HG03064 (cell line): Measurements from ENCODE around the gene TMEM115.

Source experiments
- ATAC-seq: cut with Tn5 transposase; IDR thresholded peaks from one replicate; pipeline ENCODE4 v1.9.1; 2021; ENCODE audit warnings: low read depth; ENCODE audit not compliant: unreplicated experiment

The TMEM115 gene

GRCh38 chr3:50336452-50337174 is 22.7 kb downstream of the TMEM115 start:
- ATAC-seq, result peak; percentile 24

- no peak for ATAC-seq
Measured at GRCh38 chr3:50334339-50335075, 24.8 kb downstream of the TMEM115 start.

- no peak for ATAC-seq
Measured at GRCh38 chr3:50333744-50334328, 25.5 kb downstream of the TMEM115 start.

GRCh38 chr3:50331364-50331907 is 27.9 kb downstream of the TMEM115 start:
- ATAC-seq, result no peak

- no peak for ATAC-seq
Measured at GRCh38 chr3:50330330-50330729, 29.0 kb downstream of the TMEM115 start.

GRCh38 chr3:50327943-50328691 is 31.2 kb downstream of the TMEM115 start, which contains the start of gene TUSC2:
TUSC2 (minus strand) TSS chr3:50328223; CDS start chr3:50328099, 124 bp downstream.
- peak; percentile 64 for ATAC-seq

- ATAC-seq, result no peak
Measured at GRCh38 chr3:50327129-50327528, 32.2 kb downstream of the TMEM115 start.

GRCh38 chr3:50326182-50326541 is 33.2 kb downstream of the TMEM115 start:
- ATAC-seq, result no peak

- no peak for ATAC-seq
Measured at GRCh38 chr3:50325497-50326181, 33.7 kb downstream of the TMEM115 start.

GRCh38 chr3:50325113-50325480 is 34.2 kb downstream of the TMEM115 start:
- no peak for ATAC-seq

GRCh38 chr3:50324351-50325112 is 34.8 kb downstream of the TMEM115 start:
- no peak for ATAC-seq

GRCh38 chr3:50323614-50324199 is 35.6 kb downstream of the TMEM115 start:
- no peak for ATAC-seq

- no peak for ATAC-seq
Measured at GRCh38 chr3:50323092-50323600, 36.2 kb downstream of the TMEM115 start.

GRCh38 chr3:50322386-50323091 is 36.8 kb downstream of the TMEM115 start, which contains the start of gene HYAL2:
HYAL2 (minus strand) TSS chr3:50322745; CDS start chr3:50320489, 2,256 bp downstream.
- no peak for ATAC-seq

GRCh38 chr3:50322115-50322385 is 37.3 kb downstream of the TMEM115 start:
- no peak for ATAC-seq

GRCh38 chr3:50321336-50322114 is 37.8 kb downstream of the TMEM115 start:
- ATAC-seq, result peak; percentile 79

GRCh38 chr3:50320853-50321335 is 38.4 kb downstream of the TMEM115 start:
- ATAC-seq, result peak; percentile 48
